HUES64 (cell line): ENCODE data around the gene TSPAN15.

Source experiments
- H3K27ac ChIP-seq: 2 replicates; pipeline ENCODE4 v1.7.0; 2013; ENCODE audit warnings: low read depth, low read length, inconsistent platforms
- H3K27me3 ChIP-seq: 2 replicates; pipeline ENCODE4 v1.6.1; 2013; ENCODE audit warnings: mild to moderate bottlenecking, low read length; ENCODE audit not compliant: insufficient read depth
- H3K36me3 ChIP-seq: 2 replicates; pipeline ENCODE4 v1.6.1; 2013; ENCODE audit warnings: mild to moderate bottlenecking, low read length; ENCODE audit not compliant: insufficient read depth
- H3K4me1 ChIP-seq: 2 replicates; pipeline ENCODE4 v1.6.1; 2013; ENCODE audit warnings: mild to moderate bottlenecking, low read length, moderate library complexity; ENCODE audit not compliant: insufficient read depth
- H3K4me3 ChIP-seq: 2 replicates; pipeline ENCODE4 v1.5.1; 2013; ENCODE audit warnings: mild to moderate bottlenecking, low read length, moderate library complexity
- H3K9ac ChIP-seq: 2 replicates; pipeline ENCODE4 v1.6.1; 2013; ENCODE audit warnings: mild to moderate bottlenecking, low read depth, low read length
- H3K9me3 ChIP-seq: 2 replicates; pipeline ENCODE4 v1.6.1; 2013; ENCODE audit warnings: low read depth, low read length; ENCODE audit not compliant: insufficient read depth
- WGBS: fragments of 150-250, 120-280 bp; methylation state at CpG from one replicate; pipeline ENCODE4 v1.1.7; 2013; ENCODE audit warnings: missing lambda C conversion rate; 5-methylcytosine and 5-hydroxymethylcytosine counted together

TSPAN15 gene

DNA sequence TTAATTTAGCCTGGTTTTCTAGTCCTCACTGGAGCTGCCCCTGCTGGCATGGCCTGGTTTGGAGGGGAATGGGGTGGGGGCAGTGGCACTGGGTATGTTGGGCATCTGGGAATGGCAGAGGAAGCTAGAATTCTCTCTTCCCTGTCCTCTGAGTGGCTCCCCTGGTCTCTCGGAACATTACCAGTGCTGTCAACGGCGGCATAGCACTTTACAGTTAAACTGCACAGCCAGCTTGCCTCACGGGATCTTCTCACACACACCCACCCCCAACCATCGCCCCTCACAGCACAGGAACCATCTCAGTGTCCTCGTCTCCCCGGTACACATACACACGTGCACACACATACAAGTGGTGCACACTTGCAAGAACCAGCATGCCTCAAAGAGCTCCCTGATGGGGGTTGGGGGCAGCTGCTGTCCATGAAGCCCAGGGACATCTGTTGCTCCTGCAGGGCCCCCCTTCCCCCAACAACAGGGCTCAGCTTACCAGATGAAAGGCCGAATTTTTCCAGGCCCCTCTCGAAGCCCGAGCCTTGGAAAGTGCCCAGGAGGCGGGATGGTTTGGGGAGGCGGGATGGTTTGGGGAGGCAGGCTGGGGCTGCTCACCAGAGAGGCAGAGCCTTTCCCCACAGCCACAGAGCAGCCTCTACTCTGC, 41.0 kb downstream of the TSPAN15 start:
- H3K4me3 ChIP-seq: no peak overlapping the region
- no peaks in the 10 kb centered on the region for H3K36me3 ChIP-seq
- no peak overlapping the region for H3K9ac ChIP-seq
- H3K27me3 ChIP-seq: no peaks in the 10 kb centered on the region
- H3K4me1 ChIP-seq: no peaks in the 10 kb centered on the region
- 78% methylated on average over 13 of the region's 13 CpGs for WGBS
- no peak overlapping the region for H3K27ac ChIP-seq
- peaks cover 22% of the 10 kb centered on the region for H3K9me3 ChIP-seq

DNA sequence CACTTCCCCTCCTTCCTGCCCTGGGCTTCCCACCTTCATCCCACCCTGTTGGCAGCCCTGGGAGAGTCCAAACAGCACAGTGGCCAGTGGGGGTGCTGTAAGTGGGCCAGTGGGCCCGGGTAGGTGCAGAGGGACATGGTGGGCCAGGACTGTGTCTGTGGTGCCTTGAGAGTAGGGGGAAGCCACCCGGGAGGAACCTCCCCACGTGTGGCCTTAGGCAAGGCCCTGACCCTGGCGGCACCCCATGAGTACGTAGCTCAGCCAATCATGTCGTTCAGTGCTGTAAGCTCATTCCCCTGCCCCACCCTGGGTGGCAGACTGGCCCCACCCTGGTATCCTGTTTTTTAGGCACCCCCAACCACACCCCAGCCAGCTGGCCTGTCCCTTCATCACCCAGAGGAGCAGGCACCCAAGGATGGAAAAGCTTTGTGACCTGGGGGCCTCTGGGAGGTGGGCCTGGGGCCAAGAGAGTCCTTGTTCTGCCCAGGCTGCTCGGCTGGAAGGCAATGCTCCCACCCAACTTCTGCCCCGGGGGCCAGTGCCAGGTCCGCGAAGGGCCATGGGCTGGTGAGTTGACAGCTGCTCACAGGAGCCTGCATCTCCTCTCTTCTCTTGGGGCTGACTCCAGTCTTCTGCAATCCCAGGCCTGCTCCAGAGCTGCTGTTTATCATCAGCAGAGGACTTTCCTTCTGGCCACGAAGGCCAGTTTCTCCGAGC, 41.6 kb downstream of the TSPAN15 start:
- H3K9me3 ChIP-seq: peaks cover 18% of the 10 kb centered on the region
- H3K27me3 ChIP-seq: no peaks in the 10 kb centered on the region
- H3K27ac ChIP-seq: no peak overlapping the region
- H3K9ac ChIP-seq: no peak overlapping the region
- no peak overlapping the region for H3K4me3 ChIP-seq
- no peaks in the 10 kb centered on the region for H3K4me1 ChIP-seq
- H3K36me3 ChIP-seq: no peaks in the 10 kb centered on the region
- 74% methylated on average over 12 of the region's 12 CpGs for WGBS

DNA sequence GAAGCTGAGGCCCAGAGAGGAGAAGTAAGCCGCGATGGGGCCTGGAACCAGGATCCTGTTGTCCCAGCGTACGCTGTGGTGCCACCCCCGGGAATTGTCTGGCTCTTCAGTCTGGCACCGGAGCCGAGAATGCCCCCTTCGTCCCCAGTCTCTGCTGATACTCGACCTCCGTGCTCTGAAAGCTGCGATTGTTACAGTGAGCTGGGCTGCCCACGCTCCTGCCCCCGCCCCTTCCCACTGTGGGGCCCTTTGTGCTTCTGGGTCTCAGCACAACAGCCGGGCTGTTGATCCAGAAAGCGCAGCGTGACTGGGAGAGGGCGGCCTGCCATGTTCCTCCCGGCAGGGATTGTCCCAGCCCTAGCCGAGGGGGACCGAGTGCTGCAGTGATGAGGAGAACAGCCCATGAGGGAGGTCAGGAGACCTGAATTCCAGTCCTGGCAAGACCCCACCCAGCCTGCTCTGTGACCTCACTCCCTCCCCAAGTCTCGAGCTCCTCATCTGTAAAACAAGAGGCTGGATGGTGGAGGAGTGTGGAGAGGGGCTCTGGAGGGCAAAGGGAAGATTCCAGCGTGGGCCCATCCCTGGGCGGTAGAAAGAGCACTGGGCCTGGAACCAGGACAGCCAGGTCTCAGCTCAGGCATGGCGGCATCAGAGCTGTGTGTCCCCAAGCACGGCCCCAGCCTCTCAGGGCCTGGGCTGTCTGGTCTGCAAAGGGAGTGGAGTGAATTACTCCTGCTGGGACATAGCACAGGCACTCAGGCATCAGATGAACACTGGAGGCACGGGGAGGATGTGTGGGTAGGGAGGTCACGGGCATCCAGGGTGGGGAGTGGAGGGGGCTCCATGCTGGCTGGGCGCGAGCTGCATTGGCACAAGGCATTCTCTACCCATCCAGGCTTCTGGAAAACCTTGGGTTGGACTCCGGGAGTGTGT, 43.6 kb downstream of the TSPAN15 start:
- H3K4me3 ChIP-seq: no peak overlapping the region
- H3K27ac ChIP-seq: no peak overlapping the region
- H3K9me3 ChIP-seq: peaks cover 2% of the 10 kb centered on the region; the same call in 1 of the 2 replicates
- H3K36me3 ChIP-seq: no peaks in the 10 kb centered on the region
- WGBS: 86% methylated on average over 30 of the region's 30 CpGs
- H3K4me1 ChIP-seq: no peaks in the 10 kb centered on the region
- H3K9ac ChIP-seq: no peak overlapping the region
- no peaks in the 10 kb centered on the region for H3K27me3 ChIP-seq

DNA sequence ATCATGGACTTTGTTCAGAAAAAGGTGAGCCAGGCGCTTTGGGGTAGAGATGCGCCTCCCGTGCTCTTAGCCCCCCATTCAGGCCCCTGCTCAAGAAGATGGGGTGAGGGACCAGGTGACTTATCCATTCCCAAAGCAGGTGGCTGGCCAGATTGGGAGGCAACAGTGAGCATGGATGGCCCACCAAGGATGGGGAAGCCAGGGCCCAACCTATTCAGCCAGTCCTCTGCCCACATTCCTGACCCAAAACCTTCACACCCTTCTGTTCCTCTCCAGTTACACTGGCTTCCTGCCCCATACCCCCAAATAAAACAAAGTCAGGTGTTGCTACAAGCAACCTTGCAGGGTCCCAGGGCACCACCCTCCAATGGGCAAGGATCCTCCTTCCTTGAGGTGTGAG, 44.4 kb downstream of the TSPAN15 start:
- Histone ChIP-seq H3K4me1 (no peaks in the 10 kb centered on the region), H3K36me3 (no peaks in the 10 kb centered on the region), H3K9me3 (no peaks in the 10 kb centered on the region), H3K27ac (no peak overlapping the region), H3K27me3 (no peaks in the 10 kb centered on the region), H3K9ac (no peak overlapping the region), H3K4me3 (no peak overlapping the region)
- 96% methylated on average over 3 of the region's 3 CpGs for WGBS

DNA sequence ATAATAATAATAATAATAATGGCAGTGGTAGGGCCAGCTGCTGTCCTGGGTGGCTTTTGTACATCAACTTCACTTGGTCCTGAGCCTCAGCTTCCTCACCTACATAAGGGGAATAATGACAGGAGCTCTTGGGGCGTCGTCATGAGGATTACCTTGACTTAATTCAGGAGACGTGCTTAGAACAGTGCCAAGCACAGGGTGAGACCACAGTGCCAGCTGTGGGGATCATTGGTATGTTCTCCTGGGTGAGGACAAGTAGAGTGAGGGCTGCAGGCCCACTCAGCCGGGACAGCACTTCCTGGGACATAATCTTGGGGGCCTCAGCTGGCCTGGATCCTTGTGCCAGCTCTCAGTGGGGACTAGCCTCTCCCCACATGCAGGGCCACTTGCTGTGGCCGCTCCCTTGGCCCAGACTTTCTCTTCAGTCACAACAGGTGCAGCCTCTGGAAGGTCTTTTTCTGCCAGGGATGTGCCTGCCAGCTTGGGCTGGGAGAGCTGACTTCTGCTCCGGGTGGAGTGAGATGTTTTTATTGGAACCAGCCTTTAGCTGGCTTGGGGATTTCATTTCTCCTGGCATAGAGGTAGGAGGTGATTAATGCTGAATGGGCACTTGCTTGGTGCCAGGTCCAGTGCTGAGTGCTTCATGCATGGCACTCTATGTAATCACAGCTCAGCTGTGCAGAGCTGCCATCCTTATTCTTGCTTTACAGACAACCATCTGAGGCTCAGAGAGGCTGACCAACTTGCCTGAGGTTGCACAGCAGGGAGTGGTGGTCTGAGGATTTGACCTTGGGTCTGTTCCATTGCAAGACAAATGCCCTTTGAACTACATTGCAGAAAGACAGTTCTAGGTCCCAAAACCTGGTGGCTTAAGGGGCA, 45.3 kb downstream of the TSPAN15 start:
- no peak overlapping the region for H3K27ac ChIP-seq
- H3K36me3 ChIP-seq: no peaks in the 10 kb centered on the region
- 87% methylated on average over 6 of the region's 6 CpGs for WGBS
- H3K9ac ChIP-seq: no peak overlapping the region
- no peaks in the 10 kb centered on the region for H3K4me1 ChIP-seq
- no peaks in the 10 kb centered on the region for H3K9me3 ChIP-seq
- H3K4me3 ChIP-seq: no peak overlapping the region
- H3K27me3 ChIP-seq: no peaks in the 10 kb centered on the region

DNA sequence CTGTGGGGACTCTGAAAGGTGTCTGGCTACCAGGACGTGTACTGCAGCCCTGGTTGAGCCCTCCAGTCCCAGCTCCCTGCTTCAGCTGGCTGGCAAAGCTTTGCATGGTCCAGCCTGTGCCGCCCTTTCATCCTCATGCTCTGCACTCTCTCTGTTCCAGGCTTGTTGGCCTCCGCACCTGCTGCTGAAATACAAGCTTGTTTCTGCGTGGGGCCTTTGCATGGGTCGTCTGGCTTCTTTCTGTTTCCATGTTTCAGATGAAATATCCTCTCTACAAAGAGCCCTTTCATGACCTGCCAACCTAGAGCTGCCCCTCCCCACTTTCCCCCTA, 45.9 kb downstream of the TSPAN15 start:
- Histone ChIP-seq H3K27me3 (no peaks in the 10 kb centered on the region), H3K9me3 (no peaks in the 10 kb centered on the region), H3K4me3 (no peak overlapping the region), H3K9ac (no peak overlapping the region), H3K36me3 (no peaks in the 10 kb centered on the region), H3K4me1 (no peaks in the 10 kb centered on the region), H3K27ac (no peak overlapping the region)
- WGBS: 84% methylated on average over 5 of the region's 5 CpGs

- H3K27me3 ChIP-seq: no peaks in the 10 kb centered on the region
- no peak overlapping the region for H3K9ac ChIP-seq
- no peaks in the 10 kb centered on the region for H3K4me1 ChIP-seq
- no peaks in the 10 kb centered on the region for H3K36me3 ChIP-seq
- no peak overlapping the region for H3K4me3 ChIP-seq
- 91% methylated on average over 11 of the region's 11 CpGs for WGBS
- H3K27ac ChIP-seq: no peak overlapping the region
- no peaks in the 10 kb centered on the region for H3K9me3 ChIP-seq
Measured at GRCh38 chr10:69497611-69498390, 46.5 kb downstream of the TSPAN15 start.

- Histone ChIP-seq H3K9me3 (no peaks in the 10 kb centered on the region), H3K36me3 (no peaks in the 10 kb centered on the region), H3K4me1 (no peaks in the 10 kb centered on the region), H3K27ac (no peak overlapping the region), H3K9ac (no peak overlapping the region), H3K27me3 (no peaks in the 10 kb centered on the region), H3K4me3 (no peak overlapping the region)
- whole genome bisulfite sequencing: 90% methylated on average over 10 of the region's 10 CpGs
Measured at GRCh38 chr10:69498711-69499471, 47.6 kb downstream of the TSPAN15 start.

DNA sequence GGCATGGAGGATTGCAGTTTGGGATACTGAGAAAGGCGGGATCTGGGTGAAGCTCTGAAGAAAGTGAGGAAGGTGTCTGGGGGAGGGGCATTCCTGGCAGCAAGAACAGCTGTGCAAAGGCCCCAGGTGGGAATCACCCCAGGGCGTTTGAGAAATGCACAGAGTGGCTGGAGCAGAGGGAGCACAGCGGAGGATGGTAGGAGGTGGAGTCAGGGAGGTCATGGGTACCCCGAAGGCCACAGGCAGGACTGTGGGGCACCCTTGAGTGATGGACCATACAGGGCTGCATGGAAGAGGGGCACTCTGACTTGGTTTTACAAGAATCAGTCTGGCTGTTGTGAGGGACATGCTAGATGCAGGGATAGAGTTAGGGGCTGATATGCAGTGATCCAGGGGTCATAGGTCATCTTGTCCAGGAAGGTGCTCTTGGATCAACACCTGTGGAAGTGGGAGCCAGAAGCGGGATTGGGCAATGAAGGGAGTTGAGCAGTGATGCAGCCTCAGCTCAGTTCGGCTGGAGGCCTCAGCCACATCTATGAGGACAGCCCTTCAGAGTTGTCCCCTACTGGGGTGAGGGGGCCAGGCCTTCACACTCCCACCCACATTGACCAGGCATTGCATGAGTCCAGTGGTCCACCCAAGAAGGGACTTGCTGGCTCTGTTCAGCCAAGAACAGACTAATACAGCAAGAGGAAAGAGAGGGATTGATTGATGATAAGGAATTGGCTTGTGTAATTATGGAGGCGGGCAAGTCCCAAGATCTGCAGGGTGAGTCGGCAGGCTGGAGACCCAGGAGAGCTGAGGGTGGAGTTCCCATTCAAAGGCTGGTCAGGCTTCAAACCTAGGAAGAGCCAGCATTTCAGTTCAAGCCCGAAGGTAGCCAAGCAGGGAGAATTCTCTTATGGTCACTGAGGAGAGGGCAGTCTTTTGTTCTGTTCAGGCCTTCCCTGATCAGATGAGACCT, 48.7 kb downstream of the TSPAN15 start:
- H3K4me3 ChIP-seq: no peak overlapping the region
- H3K27ac ChIP-seq: no peak overlapping the region
- WGBS: 88% methylated on average over 9 of the region's 9 CpGs
- H3K27me3 ChIP-seq: no peaks in the 10 kb centered on the region
- H3K9me3 ChIP-seq: no peaks in the 10 kb centered on the region
- H3K36me3 ChIP-seq: no peaks in the 10 kb centered on the region
- H3K9ac ChIP-seq: no peak overlapping the region
- no peaks in the 10 kb centered on the region for H3K4me1 ChIP-seq
